Activated T-cell treated with anti-CD3 and anti-CD28 coated beads for 24 hours (primary cell): ENCODE data around the gene CLEC18B.
A peak's percentile ranks its signal among the peaks of the same experiment; 100 is the strongest.
"Not testable (repeated sequence)": the region's sequence is repeated elsewhere in the genome, so short reads cannot be mapped to it uniquely, and the experiment has no call there.

Experiments
- DNase-seq: peaks from one replicate; pipeline ENCODE4 v3.0.0-alpha.2; 2020; ENCODE audit warnings: low read depth

CLEC18B gene

GRCh38 chr16:74406600-74407361 lies 14.5 kb downstream of the CLEC18B start:
- not testable (repeated sequence) for DNase-seq

- DNase-seq, result not testable (repeated sequence)
Measured at GRCh38 chr16:74404148-74404933, 16.9 kb downstream of the CLEC18B start.

DNA sequence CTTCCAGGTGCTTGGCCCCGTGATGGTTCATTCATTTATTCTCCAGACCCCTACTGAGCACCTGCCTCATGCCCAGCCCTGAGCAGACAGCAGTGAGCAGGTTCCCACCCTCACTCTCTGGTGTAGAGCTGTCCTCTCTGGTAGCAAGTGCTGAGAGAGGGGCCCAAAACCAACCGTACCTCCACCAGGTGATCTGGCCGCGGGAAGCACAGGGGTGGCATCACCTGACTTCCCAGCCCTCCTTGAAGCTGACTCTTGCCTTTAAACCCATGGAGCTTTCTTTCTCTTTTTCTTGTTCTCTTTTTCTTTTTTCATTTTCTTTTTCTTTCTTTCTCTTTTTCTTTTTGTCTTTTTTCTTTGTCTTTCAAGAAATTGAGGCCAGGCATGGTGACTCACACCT lies 21.0 kb downstream of the CLEC18B start:
- DNase-seq, result not testable (repeated sequence)

DNA sequence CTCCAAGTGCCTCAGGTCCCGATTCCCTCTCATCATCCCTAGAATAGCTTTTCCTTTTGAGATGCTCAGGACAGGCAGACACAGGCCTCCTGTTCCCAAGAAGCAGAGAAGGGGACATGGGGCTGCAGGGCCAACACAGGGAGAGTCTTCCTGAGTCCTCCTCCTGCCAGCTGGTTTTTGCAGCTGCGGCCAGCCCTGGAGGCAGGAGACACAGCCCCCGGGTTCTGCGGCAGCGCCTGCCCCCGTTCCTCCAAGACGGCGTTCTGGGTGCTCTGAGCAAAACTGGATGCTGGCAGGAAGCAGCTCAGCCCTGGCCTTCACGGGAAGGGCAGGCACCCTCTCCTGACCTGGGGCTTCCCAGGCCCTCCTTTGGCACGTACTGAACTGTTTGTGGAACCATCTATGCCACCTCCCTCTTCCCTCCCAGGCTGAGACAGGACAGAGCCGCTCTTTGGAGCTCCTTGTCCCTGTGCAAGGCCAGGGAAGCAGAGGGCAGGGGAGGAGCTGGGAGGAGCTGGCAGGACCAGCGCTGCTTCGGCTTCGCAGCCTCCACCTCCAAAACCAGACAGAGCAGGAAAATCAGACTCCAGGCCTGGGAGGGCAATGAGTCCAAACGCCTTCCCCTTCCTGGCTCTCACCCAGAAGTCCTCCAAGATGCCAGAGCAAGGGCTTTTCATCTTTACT lies 22.9 kb downstream of the CLEC18B start:
- DNase-seq, result not testable (repeated sequence)

DNA sequence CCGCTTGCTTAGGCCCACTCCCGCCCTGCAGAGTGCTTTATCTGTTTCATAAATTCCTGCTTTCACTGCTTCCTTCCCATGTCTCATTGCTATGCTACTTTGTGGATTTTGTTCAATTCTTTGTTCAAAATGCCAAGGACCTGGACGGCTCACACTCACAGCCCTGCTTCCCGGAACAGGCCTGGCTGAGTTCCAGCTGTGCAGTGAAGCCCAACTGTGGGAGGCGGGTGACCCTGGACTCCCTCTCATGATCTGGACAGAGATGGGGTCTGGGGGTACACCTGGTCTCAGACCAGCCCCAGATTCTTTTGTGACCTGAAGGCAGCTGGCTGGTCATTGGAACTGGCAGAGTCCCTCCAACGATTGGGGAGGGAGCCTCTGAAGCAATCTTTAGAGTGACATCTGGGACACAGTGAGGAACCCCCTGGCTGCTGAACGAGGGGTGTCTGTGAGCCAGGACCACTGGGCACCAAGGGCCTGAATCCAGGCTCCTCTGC lies 24.7 kb downstream of the CLEC18B start:
- DNase-seq, result not testable (repeated sequence)

- DNase-seq, result not testable (repeated sequence)
Measured at GRCh38 chr16:74394604-74395003, 26.7 kb downstream of the CLEC18B start.

DNA sequence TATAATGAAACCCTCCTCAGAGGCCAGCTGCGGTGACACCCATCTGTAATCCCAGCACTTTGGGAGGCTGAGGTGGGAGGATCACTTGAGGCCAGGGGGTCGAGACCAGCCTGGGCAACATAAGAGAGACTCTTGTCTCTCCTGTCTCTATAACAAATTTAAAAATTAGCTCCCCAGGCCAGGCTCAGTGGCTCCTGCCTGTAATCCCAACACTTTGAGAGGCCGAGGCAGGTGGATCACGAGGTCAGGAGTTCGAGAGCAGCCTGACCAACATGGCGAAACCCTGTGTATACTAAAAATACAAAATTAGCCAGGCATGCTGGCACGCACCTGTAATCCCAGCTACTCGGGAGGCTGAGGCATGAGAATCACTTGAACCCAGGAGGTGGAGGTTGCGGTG lies 27.1 kb downstream of the CLEC18B start:
- DNase-seq, result not testable (repeated sequence)

DNA sequence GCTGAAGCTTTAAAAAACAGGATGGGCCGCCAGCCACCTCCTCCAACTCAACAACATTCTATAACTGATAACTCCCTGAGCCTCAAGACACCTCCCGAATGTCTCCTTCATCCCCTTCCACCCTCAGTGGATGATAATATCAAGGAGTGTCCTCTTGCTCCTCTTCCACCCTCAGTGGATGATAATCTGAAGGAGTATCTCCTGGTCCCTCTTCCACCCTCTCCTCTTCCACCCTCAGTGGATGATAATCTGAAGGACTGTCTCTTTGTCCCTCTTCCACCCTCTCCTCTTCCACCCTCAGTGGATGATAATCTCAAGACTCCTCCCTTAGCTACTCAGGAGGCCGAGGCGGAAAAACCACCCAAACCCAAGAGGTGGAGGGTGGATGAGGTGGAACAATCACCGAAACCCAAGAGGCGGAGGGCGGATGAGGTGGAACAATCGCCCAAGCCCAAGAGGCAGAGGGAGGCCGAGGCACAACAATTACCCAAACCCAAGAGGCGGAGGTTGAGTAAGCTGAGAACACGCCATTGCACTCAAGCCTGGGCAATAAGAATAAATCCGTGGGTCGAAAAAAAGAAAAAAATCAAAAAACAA lies 29.7 kb downstream of the CLEC18B start:
- DNase-seq, result not testable (repeated sequence)

GRCh38 chr16:74382339-74383034 lies 38.8 kb downstream of the CLEC18B start:
- DNase-seq, result not testable (repeated sequence)

DNA sequence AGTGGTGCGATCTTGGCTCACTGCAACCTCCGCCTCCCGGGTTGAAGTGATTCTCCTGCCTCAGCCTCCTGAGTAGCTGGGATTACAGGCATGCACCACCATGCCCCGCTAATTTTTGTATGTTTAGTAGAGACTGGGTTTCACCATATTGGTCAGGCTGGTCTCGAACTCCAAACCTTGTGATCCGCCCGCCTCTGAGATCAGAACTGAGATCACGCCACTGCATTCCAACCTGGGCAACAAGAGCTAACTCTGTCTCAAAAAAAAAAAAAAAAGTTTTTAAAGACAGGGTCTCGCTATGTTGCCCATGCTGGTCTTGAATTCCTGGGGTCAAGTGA lies 47.5 kb downstream of the CLEC18B start:
- not testable (repeated sequence) for DNase-seq

GRCh38 chr16:74372953-74373846 lies 48.1 kb downstream of the CLEC18B start:
- no peak for DNase-seq

DNA sequence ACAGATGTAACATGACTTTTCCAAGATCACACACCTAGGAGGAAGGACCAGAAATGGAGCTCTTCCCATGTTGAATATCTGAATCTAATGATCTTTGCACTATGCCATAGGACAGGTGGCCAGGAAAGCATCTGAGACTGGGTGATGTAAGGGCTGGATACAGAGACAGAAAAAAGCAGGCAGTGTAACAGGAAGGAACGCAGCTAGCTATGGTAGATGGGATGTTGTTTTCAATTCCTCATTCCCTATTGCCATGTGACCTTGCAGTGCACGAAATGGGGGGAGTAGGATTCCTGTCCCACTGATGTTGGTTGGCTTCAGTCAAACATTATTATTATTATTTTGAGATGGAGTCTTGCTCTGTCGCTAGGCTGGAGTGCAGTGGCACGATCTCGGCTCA lies 48.9 kb downstream of the CLEC18B start:
- DNase-seq, result no peak

GRCh38 chr16:74370338-74371135 lies 50.7 kb downstream of the CLEC18B start:
- not testable (repeated sequence) for DNase-seq

DNA sequence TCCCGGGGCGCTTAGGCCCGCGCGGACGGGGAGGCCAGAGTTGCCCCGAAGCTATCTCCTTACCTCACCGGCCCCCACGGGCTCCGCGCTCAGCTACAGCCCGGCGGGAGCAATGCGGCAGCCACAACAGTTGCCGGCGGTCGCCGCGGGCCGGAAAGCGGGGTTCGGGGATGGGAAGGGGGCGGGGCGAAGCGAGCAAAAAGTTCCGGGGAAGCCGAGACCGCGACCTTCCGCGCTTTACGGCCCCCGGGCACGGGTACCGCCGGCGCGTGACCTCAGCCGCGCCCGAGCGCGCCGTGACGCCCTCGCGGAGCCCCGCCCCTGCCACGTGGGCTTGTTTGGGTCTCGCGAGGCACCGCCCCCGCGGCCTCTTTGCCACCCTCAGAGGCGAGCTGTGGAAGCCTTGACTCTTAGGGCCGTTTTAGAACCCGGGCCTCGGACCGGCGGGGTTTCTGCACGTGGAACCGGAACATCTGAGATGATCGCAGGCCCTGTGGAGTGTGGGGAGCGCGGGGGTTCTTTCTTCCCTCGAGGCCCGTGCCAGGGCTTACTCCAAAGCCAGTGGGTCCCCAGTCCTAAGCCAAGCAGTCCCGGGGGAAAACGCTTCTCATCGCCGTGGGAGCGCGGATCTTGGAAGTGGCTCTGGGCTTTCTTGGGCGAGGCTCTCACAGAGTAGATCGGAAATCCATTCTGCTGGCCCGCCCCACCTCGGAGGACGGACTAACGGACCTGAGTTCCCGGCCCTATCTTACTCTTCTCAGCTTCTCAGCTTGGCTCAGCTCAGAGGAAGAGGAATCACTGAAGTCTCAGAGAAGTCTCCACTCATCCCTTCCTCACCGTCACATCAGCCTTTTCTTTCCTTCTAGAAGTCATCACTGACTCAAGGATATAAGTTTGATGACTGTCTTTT lies 53.0 kb downstream of the CLEC18B start:
- peak; percentile 97 for DNase-seq

GRCh38 chr16:74367469-74368001 lies 53.7 kb downstream of the CLEC18B start:
- DNase-seq, result not testable (repeated sequence)

- DNase-seq, result not testable (repeated sequence)
Measured at GRCh38 chr16:74361646-74362610, 59.4 kb downstream of the CLEC18B start.
